ENCODE measurements around the gene STARD3NL.

Gene STARD3NL

DNA sequence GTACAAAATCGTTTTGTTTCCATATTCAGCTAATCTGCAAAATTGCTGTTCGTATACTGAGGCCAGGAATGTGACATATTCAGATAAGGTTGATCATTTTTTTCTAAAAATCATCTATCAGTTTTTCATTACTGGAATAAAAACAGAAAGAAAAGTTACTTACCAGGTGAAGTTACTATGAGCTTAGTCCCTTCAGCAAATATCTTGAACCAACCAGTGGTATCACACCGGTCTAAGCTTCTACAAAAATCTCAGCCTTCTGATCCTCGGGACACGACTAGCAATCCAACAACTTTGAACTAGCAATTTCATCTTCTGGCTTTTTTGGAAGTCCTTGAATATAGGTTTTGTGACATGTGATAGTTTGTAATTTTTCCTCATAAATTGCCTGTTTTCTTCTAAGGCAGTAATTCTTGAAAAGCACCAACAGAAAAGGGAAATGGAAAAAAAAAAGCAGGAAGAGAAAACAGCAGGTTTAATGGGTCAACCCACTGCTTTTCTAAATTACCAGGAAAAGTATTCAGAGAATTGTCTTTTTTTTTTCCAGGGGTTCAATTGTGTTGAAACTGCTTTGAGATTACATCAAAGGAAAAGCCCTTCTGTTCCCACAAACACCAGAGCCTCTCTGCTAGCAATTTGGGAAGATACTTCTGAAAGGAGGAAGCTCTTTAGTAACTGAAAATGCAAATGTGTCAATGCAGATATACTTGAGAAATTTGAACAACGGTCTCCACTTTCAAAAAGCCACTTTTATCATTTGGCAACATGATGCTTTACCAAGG is 98.2 kb downstream of the STARD3NL start:
- no peak overlapping the region for H3K4me3 ChIP-seq
- TF ChIP-seq POLR2AphosphoS5 (IDR thresholded peaks at IDR 0.05; ENCODE audit: borderline replicate concordance, low read depth, low read length), result no peak
- TF ChIP-seq FOXP2 (optimal IDR thresholded peaks at IDR 0.05; ENCODE audit: control extremely low read depth, extremely low read length, insufficient read depth), result no peak
- no peak for TF ChIP-seq EZH2 (IDR thresholded peaks at IDR 0.05)
- no peak overlapping the region for H3K27ac ChIP-seq
- no peak for DNase-seq (ENCODE audit: low read depth, low spot score)
- H3K36me3 ChIP-seq (ENCODE audit: insufficient read depth, low read length), result no peaks in the 10 kb centered on the region
- no peak overlapping the region for H3K9ac ChIP-seq (ENCODE audit: insufficient read length)
- H3K9me3 ChIP-seq (ENCODE audit: low read depth, low read length), result no peaks in the 10 kb centered on the region

DNA sequence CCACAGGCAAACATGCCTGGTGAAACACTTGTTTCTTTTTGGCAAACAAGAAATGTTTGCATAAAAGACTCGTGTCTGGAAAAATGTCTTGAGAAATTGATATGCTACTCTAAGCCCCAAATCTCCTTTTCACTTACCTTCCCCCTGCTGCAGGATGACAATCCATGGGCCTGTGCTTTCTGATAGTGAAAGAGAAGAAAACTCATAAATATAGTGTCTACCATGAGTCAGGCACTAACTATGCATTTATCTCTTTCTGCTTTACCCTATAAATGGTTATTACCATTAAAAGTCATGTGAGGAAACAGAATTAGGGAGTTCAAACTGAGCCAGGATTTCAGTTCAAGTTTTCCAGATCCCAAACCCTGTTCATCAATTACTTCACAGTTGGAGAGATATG is 102.0 kb downstream of the STARD3NL start:
- Histone ChIP-seq H3K4me3 (no peak overlapping the region), H3K27ac (no peak overlapping the region), H3K36me3 (ENCODE audit: insufficient read depth, low read length) (no peaks in the 10 kb centered on the region), H3K9ac (ENCODE audit: insufficient read length) (no peak overlapping the region), H3K9me3 (ENCODE audit: low read depth, low read length) (no peaks in the 10 kb centered on the region)
- TF ChIP-seq FOXP2 (optimal IDR thresholded peaks at IDR 0.05; ENCODE audit: control extremely low read depth, extremely low read length, insufficient read depth) (no peak), EZH2 (IDR thresholded peaks at IDR 0.05) (no peak), POLR2AphosphoS5 (IDR thresholded peaks at IDR 0.05; ENCODE audit: borderline replicate concordance, low read depth, low read length) (no peak)
- DNase-seq (ENCODE audit: low read depth, low spot score), result no peak
